Large intestine (tissue), 3 donors: ENCODE results near the gene IFNA17. TPM values are rescaled to one million over a fixed set of nuclear protein-coding genes. Genes with fewer than 3 reads are reported as not detected.
"Not testable (repeated sequence)": the region's sequence is repeated elsewhere in the genome, so short reads cannot be mapped to it uniquely, and the experiment has no call there.

Experiments
- DNase-seq, 2 donors: peaks; one replicate each; pipeline versions ENCODE4 v3.0.0 to v3.0.0-alpha.2; 2013
- H3K27ac ChIP-seq: one replicate; pipeline ENCODE4 v1.5.1; 2013; ENCODE audit warnings: low read length
- H3K27me3 ChIP-seq: 2 replicates; pipeline ENCODE4 v1.6.1; 2013; ENCODE audit warnings: low read length; ENCODE audit not compliant: control insufficient read depth, insufficient read depth
- H3K36me3 ChIP-seq: 2 replicates; pipeline ENCODE4 v1.6.1; 2013; ENCODE audit warnings: low read length; ENCODE audit not compliant: control insufficient read depth, insufficient read depth
- H3K4me1 ChIP-seq: one replicate; pipeline ENCODE4 v1.6.1; 2013; ENCODE audit warnings: low read length; ENCODE audit not compliant: control insufficient read depth, insufficient read depth
- H3K4me3 ChIP-seq: one replicate; pipeline ENCODE4 v1.5.1; 2013; ENCODE audit warnings: low read length
- H3K9me3 ChIP-seq: one replicate; pipeline ENCODE4 v1.6.1; 2013; ENCODE audit warnings: mild to moderate bottlenecking, low read depth, low read length, moderate library complexity; ENCODE audit not compliant: control insufficient read depth
- WGBS: methylation state at CpG from one replicate; pipeline ENCODE4 v1.1.5; 2013; ENCODE audit warnings: low lambda C conversion rate; ENCODE audit not compliant: insufficient coverage; 5-methylcytosine and 5-hydroxymethylcytosine counted together
- polyA plus RNA-seq: library from polyadenylated mRNA; unstranded; fragments of 120-200 nt; gene quantifications from one replicate; pipeline ENCODE4 v1.2.1, GENCODE V29; 2013

Gene IFNA17
- polyA plus RNA-seq, 1 donor, result not detected

DNA sequence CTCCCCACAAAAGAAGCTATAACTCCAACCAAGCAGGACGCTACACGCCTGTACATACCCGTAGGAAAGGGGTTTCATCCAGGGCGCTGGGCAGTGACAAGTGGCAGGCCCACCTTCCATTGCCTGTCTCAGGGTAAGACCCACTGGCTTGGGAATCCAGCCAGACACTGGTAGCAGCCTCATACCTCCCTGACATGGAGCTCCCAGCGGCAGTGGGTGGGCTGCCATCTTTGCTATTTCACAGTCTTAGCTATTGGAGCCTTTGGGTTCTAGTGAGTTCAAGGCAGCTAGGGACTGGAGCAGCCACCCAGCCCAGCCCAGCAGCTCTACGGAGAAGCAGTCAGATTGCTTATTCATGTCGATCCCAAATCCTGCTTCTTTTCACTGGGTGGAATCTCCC, 17.7 kb downstream of the IFNA17 start:
- no CpG with 5 or more reads among the region's 7 CpGs for WGBS
- DNase-seq, result no peak
- no peak overlapping the region for H3K4me3 ChIP-seq
- H3K27me3 ChIP-seq, result no peaks in the 10 kb centered on the region
- no peak overlapping the region for H3K27ac ChIP-seq
- H3K36me3 ChIP-seq, result no peaks in the 10 kb centered on the region
- no peaks in the 10 kb centered on the region for H3K4me1 ChIP-seq
- no peaks in the 10 kb centered on the region for H3K9me3 ChIP-seq

DNA sequence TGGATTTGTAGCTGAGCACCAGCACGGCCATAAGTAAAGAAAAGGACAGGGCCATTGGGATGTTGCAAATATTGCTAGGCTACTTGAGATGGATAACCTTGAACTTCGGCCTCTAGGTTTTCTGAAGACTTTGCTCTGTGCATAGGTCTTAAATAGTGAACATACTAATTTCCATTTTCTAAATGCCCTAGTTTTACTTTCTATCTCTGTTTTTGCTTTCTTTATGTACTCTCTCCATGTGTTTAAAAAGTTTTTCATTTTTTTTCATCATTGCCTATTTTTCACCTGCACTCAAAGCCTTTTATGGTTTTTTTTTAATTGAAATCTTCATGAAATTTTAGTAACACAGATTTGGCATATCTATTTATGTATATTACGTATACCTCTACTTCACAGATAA, 21.0 kb downstream of the IFNA17 start, which contains the start of gene IFNA10:
Gene IFNA10, minus strand, starts transcription at position 101 of the 400 bp plus-strand sequence. Its CDS starts 46 bp downstream, at position 55.
- H3K9me3 ChIP-seq, DNase-seq, H3K27me3 ChIP-seq, H3K4me3 ChIP-seq, H3K4me1 ChIP-seq, H3K27ac ChIP-seq, H3K36me3 ChIP-seq: not testable (repeated sequence)
- 100% methylated on average over 1 of the region's 3 CpGs for WGBS

DNA sequence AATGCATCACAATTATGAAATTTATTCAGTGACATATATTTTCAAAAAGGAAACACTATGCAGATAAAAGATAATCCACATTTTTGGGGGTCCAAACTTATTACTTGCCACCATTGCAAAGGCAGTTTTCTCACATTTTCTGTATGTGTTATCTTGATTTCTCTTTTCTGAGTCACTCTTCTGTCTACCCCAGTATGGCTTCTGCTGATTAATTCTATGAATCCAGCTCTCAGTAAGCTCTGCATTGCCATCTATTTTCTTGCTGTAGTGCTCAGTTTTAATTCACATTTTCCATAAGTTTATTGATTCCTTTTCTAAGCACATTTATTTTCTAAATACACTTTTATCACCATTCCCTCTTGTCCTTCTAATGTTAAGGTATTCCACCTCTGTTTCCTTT, 22.8 kb downstream of the IFNA17 start:
- Histone ChIP-seq H3K4me1 (no peaks in the 10 kb centered on the region), H3K9me3 (no peaks in the 10 kb centered on the region), H3K36me3 (no peaks in the 10 kb centered on the region), H3K4me3 (no peak overlapping the region), H3K27me3 (no peaks in the 10 kb centered on the region), H3K27ac (no peak overlapping the region)
- no peak for DNase-seq

DNA sequence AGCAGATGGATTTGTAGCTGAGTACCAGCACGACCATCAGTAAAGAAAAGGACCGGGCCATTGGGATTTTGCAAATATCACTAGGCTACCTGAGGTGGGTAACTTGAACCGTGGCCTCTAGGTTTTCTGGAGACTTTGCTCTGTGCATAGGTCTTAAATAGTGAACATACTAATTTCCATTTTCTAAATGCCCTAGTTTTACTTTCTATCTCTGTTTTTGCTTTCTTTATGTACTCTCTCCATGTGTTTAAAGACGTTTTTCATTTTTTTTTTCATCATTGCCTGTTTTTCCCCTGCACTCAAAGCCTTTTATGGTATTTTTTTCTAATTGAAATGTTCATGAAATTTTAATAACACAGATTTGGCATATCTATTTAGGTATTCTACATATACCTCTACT, 25.9 kb downstream of the IFNA17 start, which contains the start of gene IFNA7:
Gene IFNA7, minus strand, starts transcription at position 101 of the 400 bp plus-strand sequence. Its CDS starts 40 bp downstream, at position 61.
- H3K4me3 ChIP-seq, H3K27me3 ChIP-seq, H3K9me3 ChIP-seq, H3K36me3 ChIP-seq, H3K4me1 ChIP-seq, DNase-seq, H3K27ac ChIP-seq: not testable (repeated sequence)
- 73% methylated on average over 2 of the region's 4 CpGs for WGBS

DNA sequence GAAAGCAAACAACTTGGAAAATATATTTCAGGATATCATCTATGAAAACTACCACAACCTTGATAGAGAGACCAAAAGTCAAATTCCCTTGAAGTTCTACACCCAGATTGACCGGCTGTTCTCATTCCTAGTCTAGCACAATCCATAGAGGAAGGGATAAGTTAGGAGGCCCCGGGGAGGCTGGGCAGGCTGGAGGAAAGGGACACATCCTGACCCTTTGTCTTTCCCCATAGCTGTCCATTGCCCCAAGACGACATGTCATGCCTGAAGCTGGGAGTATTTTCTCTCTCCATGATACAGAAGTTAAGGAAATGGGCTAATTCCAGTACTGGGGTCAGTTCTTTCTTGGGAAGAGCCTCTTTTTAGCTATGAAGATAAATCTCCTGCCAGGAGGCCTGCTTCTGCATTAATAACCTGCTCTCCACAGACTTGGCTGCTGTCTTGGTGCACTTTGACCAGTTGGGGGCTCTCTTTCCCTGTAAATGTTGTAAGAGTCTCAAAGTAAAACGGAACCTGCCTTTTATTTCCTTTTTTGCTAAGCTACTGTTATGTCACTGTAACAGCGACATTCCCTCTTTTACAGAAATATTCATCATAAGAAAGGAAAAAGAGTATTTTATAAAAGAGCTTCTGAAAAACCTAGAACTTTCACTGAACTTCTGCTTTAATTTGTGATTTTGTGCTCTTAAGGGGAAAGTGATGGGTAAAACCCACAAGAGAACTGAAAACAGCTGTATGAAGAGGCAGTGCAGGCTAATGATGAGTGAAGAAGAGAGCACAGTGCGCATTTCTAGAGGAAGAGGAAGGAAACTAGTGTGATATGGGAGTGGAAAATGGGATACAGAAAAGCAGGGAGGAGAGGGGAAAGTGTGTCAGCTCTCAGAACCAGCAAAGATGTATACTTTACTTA, 32.9 kb downstream of the IFNA17 start:
- DNase-seq, H3K27me3 ChIP-seq, H3K4me1 ChIP-seq, H3K27ac ChIP-seq, H3K4me3 ChIP-seq, H3K36me3 ChIP-seq, H3K9me3 ChIP-seq: not testable (repeated sequence)
- no CpG with 5 or more reads among the region's 6 CpGs for WGBS

DNA sequence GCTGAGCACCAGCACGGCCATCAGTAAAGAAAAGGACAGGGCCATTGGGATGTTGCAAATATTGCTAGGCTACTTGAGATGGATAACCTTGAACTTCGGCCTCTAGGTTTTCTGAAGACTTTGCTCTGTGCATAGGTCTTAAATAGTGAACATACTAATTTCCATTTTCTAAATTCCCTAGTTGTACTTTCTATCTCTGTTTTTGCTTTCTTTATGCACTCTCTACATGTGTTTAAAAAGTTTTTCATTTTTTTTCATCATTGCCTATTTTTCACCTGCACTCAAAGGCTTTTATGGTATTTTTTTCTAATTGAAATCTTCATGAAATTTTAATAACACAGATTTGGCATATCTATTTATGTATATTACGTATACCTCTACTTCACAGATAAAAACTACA, 40.5 kb downstream of the IFNA17 start, which contains the start of gene IFNA4:
Gene IFNA4, minus strand, starts transcription at position 101 of the 400 bp plus-strand sequence. Its CDS starts 56 bp downstream, at position 45.
- not testable (repeated sequence) for H3K9me3 ChIP-seq, H3K27me3 ChIP-seq, H3K27ac ChIP-seq, DNase-seq, H3K4me1 ChIP-seq, H3K4me3 ChIP-seq, H3K36me3 ChIP-seq
- WGBS, result no CpG with 5 or more reads among the region's 3 CpGs

DNA sequence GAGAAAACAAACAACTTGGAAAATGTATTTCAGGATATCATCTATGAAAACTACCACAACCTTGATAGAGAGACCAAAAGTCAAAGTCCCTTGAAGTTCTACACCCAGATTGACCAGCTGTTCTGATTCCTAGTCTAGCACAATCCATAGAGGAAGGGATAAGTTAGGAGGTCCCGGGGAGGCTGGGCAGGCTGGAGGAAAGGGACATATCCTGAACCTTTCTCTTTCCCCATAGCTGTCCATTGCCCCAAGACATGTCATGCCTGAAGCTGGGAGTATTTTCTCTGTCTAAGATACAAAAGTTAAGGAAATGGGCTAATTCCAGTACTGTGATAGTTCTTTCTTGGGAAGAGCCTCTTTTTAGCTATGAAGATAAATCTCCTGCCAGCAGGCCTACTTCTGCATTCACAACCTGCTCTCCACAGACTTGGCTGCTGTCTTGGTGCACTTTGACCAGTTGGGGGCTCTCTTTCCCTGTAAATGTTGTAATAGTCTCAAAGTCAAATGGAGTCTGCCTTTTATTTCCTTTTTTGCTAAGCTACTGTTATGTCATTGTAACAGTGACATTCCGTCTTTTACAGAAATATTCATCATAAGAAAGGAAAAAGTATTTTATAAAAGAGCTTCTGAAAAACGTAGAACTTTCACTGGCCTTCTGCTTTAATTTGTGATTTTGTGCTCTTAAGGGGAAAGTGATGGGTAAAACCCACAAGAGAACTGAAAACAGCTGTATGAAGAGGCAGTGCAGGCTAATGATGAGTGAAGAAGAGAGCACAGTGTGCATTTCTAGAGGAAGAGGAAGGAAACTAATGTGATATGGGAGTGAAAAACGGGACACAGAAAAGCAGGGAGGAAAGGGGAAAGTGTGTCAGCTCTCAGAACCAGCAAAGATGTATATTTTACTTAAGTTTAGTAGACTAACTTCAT, 44.9 kb downstream of the IFNA17 start:
- H3K9me3 ChIP-seq, H3K27me3 ChIP-seq, H3K4me1 ChIP-seq, H3K4me3 ChIP-seq, H3K27ac ChIP-seq, H3K36me3 ChIP-seq: not testable (repeated sequence)
- 45% methylated on average over 3 of the region's 4 CpGs for WGBS
- peak; percentile 5 to 33 for DNase-seq

Other genes starting within 250 kb of the IFNA17 start
- 4.8 TPM for gene HACD4, start 196.6 kb downstream of the IFNA17 start, polyA plus RNA-seq
- gene IFNB1, start 150.3 kb downstream of the IFNA17 start, polyA plus RNA-seq, result not detected
- 0.06 TPM for gene IFNW1, start 86.4 kb downstream of the IFNA17 start, polyA plus RNA-seq
- 0.13 TPM for gene IFNA21, start 61.6 kb downstream of the IFNA17 start, polyA plus RNA-seq
- not detected for gene IFNA4, start 40.6 kb downstream of the IFNA17 start, polyA plus RNA-seq
- not detected for gene IFNA7, start 26.0 kb downstream of the IFNA17 start, polyA plus RNA-seq
- not detected for gene IFNA10, start 21.1 kb downstream of the IFNA17 start, polyA plus RNA-seq
- gene IFNA16, start 10.9 kb downstream of the IFNA17 start, polyA plus RNA-seq, result not detected
- not detected for gene IFNA14, start 11.8 kb upstream of the IFNA17 start, polyA plus RNA-seq
- not detected for gene IFNA5, start 77.1 kb upstream of the IFNA17 start, polyA plus RNA-seq
- gene KLHL9, start 107.2 kb upstream of the IFNA17 start, polyA plus RNA-seq, result 32.8 TPM
- gene IFNA6, start 122.7 kb upstream of the IFNA17 start, polyA plus RNA-seq, result not detected
- 0.12 TPM for gene IFNA13, start 139.8 kb upstream of the IFNA17 start, polyA plus RNA-seq
- not detected for gene IFNA2, start 157.2 kb upstream of the IFNA17 start, polyA plus RNA-seq
- gene IFNA8, start 180.9 kb upstream of the IFNA17 start, polyA plus RNA-seq, result not detected
- gene IFNA1, start 212.2 kb upstream of the IFNA17 start, polyA plus RNA-seq, result not detected